ENCODE results near the gene PPP6R2. TPM values are rescaled to one million over a fixed set of nuclear protein-coding genes. Genes with fewer than 3 reads are reported as not detected.

The PPP6R2 gene
- total and polyA plus RNA-seq, 12 donors = 34.7 to 51.5 (median 37.7) TPM

DNA sequence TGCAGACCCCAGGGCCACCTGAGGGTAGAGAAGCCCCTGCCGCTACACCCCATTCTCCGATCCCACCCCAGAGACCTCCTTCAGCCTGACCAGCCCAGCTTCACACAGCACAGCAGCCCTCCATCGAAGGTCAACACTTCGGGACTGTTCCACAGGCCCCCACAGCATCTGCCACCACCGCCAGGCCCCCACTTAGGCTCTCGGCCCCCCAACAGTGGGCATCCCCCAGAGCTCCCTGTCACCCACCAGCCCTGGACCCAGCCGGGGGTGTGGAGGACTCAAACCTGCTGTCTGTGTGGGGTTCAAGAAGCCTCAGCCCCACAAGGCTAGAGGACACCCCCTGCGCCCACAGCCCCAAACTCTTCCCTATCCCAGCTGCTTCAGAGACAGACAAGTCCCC, 125.5 kb downstream of the PPP6R2 start:
- 78 to 88% methylated on average over 8 of the region's 8 CpGs for WGBS, 2 donors
- H3K27ac ChIP-seq = peak overlapping the region in 1 of 10 donors; percentile 80
- DNase-seq = no peak

DNA sequence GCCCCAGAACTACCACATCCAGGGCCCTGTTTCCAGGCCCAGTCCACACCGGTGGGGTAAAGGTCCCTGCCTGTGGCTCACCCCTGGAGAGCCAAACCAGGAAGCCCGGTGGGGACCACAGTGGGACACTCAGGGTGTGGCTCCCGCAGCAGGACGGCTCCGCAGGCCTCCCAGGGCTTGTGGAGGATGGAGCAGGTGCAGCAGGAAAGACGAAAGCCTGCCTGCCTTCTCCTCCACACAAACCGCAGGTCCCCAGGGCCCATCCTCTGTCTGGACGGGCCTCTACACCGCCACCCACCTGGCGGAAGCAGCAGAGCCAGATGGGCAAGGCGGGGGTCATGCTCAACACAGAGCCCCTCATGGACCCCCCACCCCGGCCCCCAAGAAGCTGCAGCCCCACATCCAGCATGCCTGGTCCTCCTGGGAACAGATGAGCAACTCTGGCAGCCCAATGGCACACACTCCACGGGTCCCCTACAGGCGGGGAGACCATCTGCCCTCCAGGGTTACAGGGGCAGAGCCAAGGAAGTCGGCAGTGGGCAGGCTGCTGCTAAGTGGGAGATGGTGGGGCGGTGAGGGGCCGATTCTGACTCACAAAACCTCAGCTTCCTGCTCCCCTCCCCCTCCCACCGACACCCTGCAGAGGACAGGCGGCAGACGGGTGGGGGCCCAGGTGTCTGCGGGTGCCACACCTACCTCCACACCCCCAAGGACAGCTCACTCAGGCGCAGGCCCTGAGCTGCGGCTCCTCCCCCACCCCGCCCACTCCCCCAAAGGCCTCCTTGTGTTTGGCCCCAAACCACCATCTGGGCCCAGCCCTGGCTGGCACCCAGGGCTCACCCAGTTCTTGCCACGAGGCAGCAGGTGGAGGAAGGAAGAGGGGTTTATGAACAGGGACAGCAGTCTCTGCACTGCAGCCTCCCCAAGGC, 126.5 kb downstream of the PPP6R2 start:
- TF ChIP-seq, protein P1, sequence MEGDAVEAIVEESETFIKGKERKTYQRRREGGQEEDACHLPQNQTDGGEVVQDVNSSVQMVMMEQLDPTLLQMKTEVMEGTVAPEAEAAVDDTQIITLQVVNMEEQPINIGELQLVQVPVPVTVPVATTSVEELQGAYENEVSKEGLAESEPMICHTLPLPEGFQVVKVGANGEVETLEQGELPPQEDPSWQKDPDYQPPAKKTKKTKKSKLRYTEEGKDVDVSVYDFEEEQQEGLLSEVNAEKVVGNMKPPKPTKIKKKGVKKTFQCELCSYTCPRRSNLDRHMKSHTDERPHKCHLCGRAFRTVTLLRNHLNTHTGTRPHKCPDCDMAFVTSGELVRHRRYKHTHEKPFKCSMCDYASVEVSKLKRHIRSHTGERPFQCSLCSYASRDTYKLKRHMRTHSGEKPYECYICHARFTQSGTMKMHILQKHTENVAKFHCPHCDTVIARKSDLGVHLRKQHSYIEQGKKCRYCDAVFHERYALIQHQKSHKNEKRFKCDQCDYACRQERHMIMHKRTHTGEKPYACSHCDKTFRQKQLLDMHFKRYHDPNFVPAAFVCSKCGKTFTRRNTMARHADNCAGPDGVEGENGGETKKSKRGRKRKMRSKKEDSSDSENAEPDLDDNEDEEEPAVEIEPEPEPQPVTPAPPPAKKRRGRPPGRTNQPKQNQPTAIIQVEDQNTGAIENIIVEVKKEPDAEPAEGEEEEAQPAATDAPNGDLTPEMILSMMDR (IDR thresholded peaks at IDR 0.05) = no peak
- DNase-seq (peak in 1 of 2 donors; percentile 54), ATAC-seq (peak in 5 of 8 donors; percentile 9 to 34 (median 24))
- peak overlapping the region in 1 of 10 donors; percentile 80 for H3K27ac ChIP-seq
- H3K27me3 ChIP-seq = no peaks in the 10 kb centered on the region
- H3K4me1 ChIP-seq = peaks cover 31 to 61% (median 52%) of the 10 kb centered on the region in 9 donors
- no peaks in the 10 kb centered on the region for H3K9me3 ChIP-seq
- peaks cover 0 to 37% (median 29%) of the 10 kb centered on the region in 9 donors for H3K36me3 ChIP-seq
- intact Hi-C loops (cut with DNase I) = no loop called here
- H3K4me3 ChIP-seq = peak overlapping the region in 1 of 10 donors; percentile 26
- WGBS, 2 donors = 60 to 66% methylated on average over 24 to 25 of the region's 25 CpGs

More for the DNA sequence above, 125.5 kb downstream of the PPP6R2 start:
- no peaks in the 10 kb centered on the region for H3K9me3 ChIP-seq
- ATAC-seq = no peak
- no peaks in the 10 kb centered on the region for H3K27me3 ChIP-seq
- peaks cover 0 to 48% (median 39%) of the 10 kb centered on the region in 9 donors for H3K36me3 ChIP-seq
- peaks cover 27 to 55% (median 46%) of the 10 kb centered on the region in 9 donors for H3K4me1 ChIP-seq
- TF ChIP-seq, protein P1 (IDR thresholded peaks at IDR 0.05) = no peak
- no peak overlapping the region for H3K4me3 ChIP-seq
- intact Hi-C loops (cut with DNase I) = no loop called here

DNA sequence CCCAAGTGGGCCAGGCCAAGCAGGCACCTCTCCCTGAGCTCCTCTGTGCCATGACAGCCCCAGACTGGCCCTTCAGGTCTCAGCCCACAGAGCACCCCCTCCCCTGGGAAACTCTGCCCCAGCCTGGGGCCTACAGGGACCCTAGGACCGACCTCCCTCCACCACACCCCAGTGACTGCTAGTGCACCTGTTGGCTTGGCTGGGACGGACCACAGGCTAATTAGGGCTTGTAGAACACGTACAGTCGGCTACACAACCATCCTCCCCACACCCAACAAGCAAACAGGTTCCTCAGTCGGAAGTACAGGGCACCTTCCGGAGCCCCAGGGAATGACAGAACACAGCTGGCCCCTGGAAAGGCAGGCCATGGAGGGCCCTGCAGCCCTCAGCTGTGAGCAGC, 127.4 kb downstream of the PPP6R2 start:
- intact Hi-C loops (cut with DNase I) = no loop called here
- H3K4me1 ChIP-seq = peaks cover 31 to 65% (median 56%) of the 10 kb centered on the region in 9 donors
- H3K27ac ChIP-seq = peak overlapping the region in 1 of 10 donors; percentile 78
- TF ChIP-seq, protein P1 (IDR thresholded peaks at IDR 0.05) = no peak
- DNase-seq = no peak
- peaks cover 0 to 29% (median 20%) of the 10 kb centered on the region in 9 donors for H3K36me3 ChIP-seq
- H3K27me3 ChIP-seq = no peaks in the 10 kb centered on the region
- 73 to 74% methylated on average over 6 of the region's 6 CpGs for WGBS, 2 donors
- no peak for ATAC-seq
- no peak overlapping the region for H3K4me3 ChIP-seq
- no peaks in the 10 kb centered on the region for H3K9me3 ChIP-seq

DNA sequence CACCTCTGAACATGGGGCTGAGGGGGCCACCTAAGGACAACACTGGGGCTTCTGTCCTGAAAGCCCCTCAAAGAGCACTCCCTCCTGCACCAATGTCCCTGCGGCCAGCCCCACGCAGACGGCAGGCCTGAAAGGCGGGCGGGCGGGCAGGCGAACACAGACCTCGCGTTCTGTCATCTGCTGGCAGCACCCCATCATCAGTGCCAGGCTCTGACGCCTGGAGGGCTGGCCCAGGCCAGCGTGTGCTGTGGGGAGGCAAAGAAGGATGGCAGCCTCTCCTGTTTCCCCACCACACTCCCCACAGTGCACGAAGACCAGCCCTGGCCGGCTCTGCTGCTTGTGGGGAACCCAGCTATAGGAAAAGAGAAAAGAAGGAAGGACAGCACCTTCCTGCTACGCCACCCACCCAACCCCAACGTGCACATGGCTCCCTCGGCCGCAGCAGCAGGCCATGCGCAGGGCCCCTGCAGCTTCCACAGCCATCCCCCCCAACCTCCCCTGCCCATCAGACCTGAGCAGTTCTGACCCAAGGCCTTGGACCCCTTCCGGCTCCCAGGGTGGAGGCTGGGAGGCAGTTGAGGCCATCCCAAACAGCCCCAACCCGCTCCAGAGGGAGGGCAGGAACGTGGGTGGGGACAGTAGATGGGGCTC, 128.2 kb downstream of the PPP6R2 start:
- Histone ChIP-seq H3K27ac (peak overlapping the region in 1 of 10 donors; percentile 78), H3K4me1 (peaks cover 31 to 67% (median 58%) of the 10 kb centered on the region in 9 donors), H3K36me3 (peaks cover 0 to 21% (median 12%) of the 10 kb centered on the region in 9 donors), H3K27me3 (no peaks in the 10 kb centered on the region), H3K9me3 (no peaks in the 10 kb centered on the region), H3K4me3 (no peak overlapping the region)
- TF ChIP-seq, protein P1 (IDR thresholded peaks at IDR 0.05) = no peak
- DNase-seq = no peak
- intact Hi-C loops (cut with DNase I) = no loop called here
- 80 to 84% methylated on average over 20 to 21 of the region's 21 CpGs for WGBS, 2 donors
- ATAC-seq = no peak

All from heart right ventricle (tissue), 16 donors.